H1 (cell line): ENCODE results near the gene RARA. TPM values are rescaled to one million over a fixed set of nuclear protein-coding genes. Genes with fewer than 3 reads are reported as not detected.

Source experiments
- BCL11A ChIP-seq, 2 experiments: IDR thresholded peaks; one replicate each; pipeline ENCODE4 v1.6.1; 2011; ENCODE audit warnings: low read depth in 2 of 2, low read length in 2 of 2, mild to moderate bottlenecking in 2 of 2
- CBX8 ChIP-seq: fragments of 300-800, 300-1000 bp; sonication (generic); IDR thresholded peaks from 2 replicates; pipeline ENCODE4 v1.7.1; 2016; ENCODE audit warnings: low read depth, low read length, borderline replicate concordance
- CTBP2 ChIP-seq: IDR thresholded peaks from 2 replicates; pipeline ENCODE4 v1.7.0; 2011; ENCODE audit warnings: borderline replicate concordance, mild to moderate bottlenecking, moderate library complexity, mixed read lengths, low read length; ENCODE audit not compliant: insufficient read depth, insufficient read length
- EP300 ChIP-seq, 2 experiments: IDR thresholded peaks; 1 replicate in 1 of 2; 2 replicates in 1 of 2; pipeline ENCODE4 v1.6.1; 2011 to 2012; ENCODE audit warnings: low read depth in 2 of 2, low read length in 2 of 2, mild to moderate bottlenecking in 2 of 2, borderline replicate concordance in 1 of 2, inconsistent platforms in 1 of 2, moderate library complexity in 1 of 2
- FOSL1 ChIP-seq: IDR thresholded peaks from 2 replicates; pipeline ENCODE4 v1.6.1; 2011; ENCODE audit warnings: mild to moderate bottlenecking, low read depth, low read length, moderate library complexity; ENCODE audit not compliant: insufficient read depth
- HDAC2 ChIP-seq, 2 experiments: fragments of 300-600 bp in 1 of 2; sonication (generic) in 1 of 2; IDR thresholded peaks; 2 replicates each; pipeline ENCODE4 v1.6.1; 2011 to 2012; ENCODE audit warnings: low read depth in 2 of 2, low read length in 2 of 2, mild to moderate bottlenecking in 2 of 2, moderate library complexity in 2 of 2, borderline replicate concordance in 1 of 2, inconsistent platforms in 1 of 2
- HDAC6 ChIP-seq: IDR thresholded peaks from one replicate; pipeline ENCODE4 v1.7.1; 2012; ENCODE audit warnings: low read depth, mild to moderate bottlenecking, inconsistent platforms, low read length, moderate library complexity
- JUN ChIP-seq: IDR thresholded peaks from 2 replicates; pipeline ENCODE4 v1.6.1; 2011; ENCODE audit warnings: low read depth, mild to moderate bottlenecking, improper control_type of control experiment, low read length
- KDM1A ChIP-seq: fragments of 200-600, 300-600 bp; sonication (generic); IDR thresholded peaks from 2 replicates; pipeline ENCODE4 v1.7.1; 2016; ENCODE audit warnings: mild to moderate bottlenecking, low read length, borderline replicate concordance
- KDM4A ChIP-seq: IDR thresholded peaks from one replicate; pipeline ENCODE4 v1.7.1; 2012; ENCODE audit warnings: low read depth, mild to moderate bottlenecking, moderate library complexity, low read length, inconsistent platforms; ENCODE audit not compliant: severe bottlenecking
- KDM5A ChIP-seq: fragments of 200-600 bp; IDR thresholded peaks from 2 replicates; pipeline ENCODE4 v1.7.1; 2012; ENCODE audit warnings: mild to moderate bottlenecking, low read length, inconsistent platforms, mixed read lengths
- POLR2A ChIP-seq, 2 experiments: IDR thresholded peaks; 1 replicate in 1 of 2; 2 replicates in 1 of 2; pipeline ENCODE4 v1.6.1; 2011; ENCODE audit warnings: low read depth in 2 of 2, low read length in 2 of 2, mild to moderate bottlenecking in 2 of 2; ENCODE audit errors: control extremely low read depth in 1 of 2
- SIN3A ChIP-seq, 2 experiments: IDR thresholded peaks in 1 of 2; conservative IDR thresholded peaks in 1 of 2; 2 replicates each; pipeline ENCODE4 v1.6.1; 2011 to 2012; ENCODE audit warnings: low read length in 2 of 2, improper control_type of control experiment in 1 of 2, low read depth in 1 of 2, mild to moderate bottlenecking in 1 of 2
- SP1 ChIP-seq: IDR thresholded peaks from 2 replicates; pipeline ENCODE4 v1.6.1; 2011; ENCODE audit warnings: low read depth, low read length
- SP2 ChIP-seq: IDR thresholded peaks from 2 replicates; pipeline ENCODE4 v1.6.1; 2012; ENCODE audit warnings: mild to moderate bottlenecking, low read length, inconsistent platforms
- SRF ChIP-seq: IDR thresholded peaks from 2 replicates; pipeline ENCODE4 v1.6.1; 2011; ENCODE audit warnings: mild to moderate bottlenecking, low read depth, low read length, moderate library complexity
- TAF1 ChIP-seq: IDR thresholded peaks from 2 replicates; pipeline ENCODE4 v1.6.1; 2011; ENCODE audit warnings: mild to moderate bottlenecking, low read depth, low read length
- TAF7 ChIP-seq: optimal IDR thresholded peaks from 2 replicates; pipeline ENCODE3; 2011; ENCODE audit warnings: low read depth, mild to moderate bottlenecking, inconsistent platforms, low read length, moderate library complexity, borderline replicate concordance
- TBP ChIP-seq: IDR thresholded peaks from 2 replicates; pipeline ENCODE4 v1.6.1; 2011; ENCODE audit warnings: low read depth, low read length, improper control_type of control experiment
- TCF12 ChIP-seq: IDR thresholded peaks from 2 replicates; pipeline ENCODE4 v1.6.1; 2011; ENCODE audit warnings: low read depth, mild to moderate bottlenecking, low read length
- polyA plus RNA-seq, 7 experiments: library from polyadenylated mRNA; depleted of rRNA in 3 of 7; stranded (reverse) in 5 of 7; unstranded in 2 of 7; fragments of >200 nt in 5 of 7; fragments of 200-250 nt in 2 of 7; gene quantifications; 1 replicate in 5 of 7; 2 replicates in 1 of 7; 4 replicates in 1 of 7; pipeline versions ENCODE4 v1.2.1 to v1.2.3, GENCODE V29; 2011 to 2013; ENCODE audit warnings: missing spikeins in 2 of 7, mixed read lengths in 2 of 7
- total RNA-seq: library from RNA; stranded (reverse); fragmentation: NEBNext Ultra II Directional; extraction: Animal tissue kit (Norgen Biotek cat#: 25700); gene quantifications from 2 replicates; pipeline ENCODE4 v1.2.1, GENCODE V29; 2021

Gene RARA
- total and polyA plus RNA-seq, 2 of the 8 experiments (the other 6 are each of a cell fraction or from before 2014, with no cell fraction given): 4.4 to 16.5 TPM

DNA sequence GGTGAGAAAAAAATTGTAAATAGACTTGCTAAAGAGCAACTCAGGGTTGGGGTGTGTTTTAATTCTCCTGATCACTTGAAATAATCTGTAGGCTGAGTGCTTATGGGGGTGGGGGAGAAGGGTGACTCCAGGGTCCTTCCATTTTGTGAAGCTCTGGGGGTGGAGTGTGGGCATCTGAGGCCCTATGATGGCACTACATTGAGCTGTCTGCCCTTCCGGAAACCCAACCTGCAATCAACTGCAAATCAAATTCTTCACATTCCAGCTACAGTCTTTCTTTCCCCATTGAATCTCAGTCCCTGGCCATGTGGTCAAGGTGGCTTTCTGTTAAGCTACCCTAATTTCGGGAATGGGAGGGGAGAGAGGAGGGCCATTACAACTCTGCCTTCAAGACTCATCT is 27.3 kb upstream of the RARA start (continued):
- TF ChIP-seq SP2: no peak
- TF ChIP-seq HDAC2 (IDR thresholded peaks at IDR 0.05; ENCODE audit: borderline replicate concordance in 1 of 2, low read depth in 2 of 2, low read length in 2 of 2): no peak
- no peak for TF ChIP-seq TCF12
- TF ChIP-seq POLR2A (IDR thresholded peaks at IDR 0.05; ENCODE audit: control extremely low read depth in 1 of 2, low read depth in 2 of 2, low read length in 2 of 2): no peak
- peak; percentile 74; the same call in 1 of the 2 replicates for TF ChIP-seq SP1
- TF ChIP-seq SIN3A (conservative IDR thresholded peaks at IDR 0.05 in 1 of 2, IDR thresholded peaks at IDR 0.05 in 1 of 2; ENCODE audit: low read depth in 1 of 2, low read length in 2 of 2): no peak; a peak in 1 of 4 replicates
- no peak for TF ChIP-seq CTBP2
- peak in 1 of 2 experiments; percentile 66; a peak in 2 of 3 replicates for TF ChIP-seq EP300 (IDR thresholded peaks at IDR 0.05; ENCODE audit: borderline replicate concordance in 1 of 2, low read depth in 2 of 2, low read length in 2 of 2)
- no peak for TF ChIP-seq KDM1A
- no peak for TF ChIP-seq TAF7
- no peak for TF ChIP-seq TAF1
- TF ChIP-seq TBP: no peak
- no peak for TF ChIP-seq HDAC6
- no peak for TF ChIP-seq KDM5A
- TF ChIP-seq BCL11A (IDR thresholded peaks at IDR 0.05; ENCODE audit: low read depth in 2 of 2, low read length in 2 of 2): no peak
- no peak for TF ChIP-seq JUN
- no peak for TF ChIP-seq SRF
- no peak for TF ChIP-seq KDM4A
- no peak for TF ChIP-seq FOSL1
- TF ChIP-seq CBX8: no peak
